Brain pericyte (primary cell): ENCODE data around the gene PTMA.

ENCODE experiments used
- DNase-seq: peaks from one replicate; pipeline ENCODE4 v3.0.0-alpha.2; 2012; ENCODE audit warnings: low read depth, low spot score

PTMA gene

GRCh38 chr2:231676243-231676642, 32.1 kb upstream of the PTMA start:
- no peak for DNase-seq

- DNase-seq: no peak
These were observed 30.7 kb upstream of the PTMA start for GRCh38 chr2:231677632-231678104.

GRCh38 chr2:231679908-231680284, 28.4 kb upstream of the PTMA start:
- DNase-seq: no peak

GRCh38 chr2:231680285-231680991, 27.9 kb upstream of the PTMA start:
- no peak for DNase-seq

- no peak for DNase-seq
These were observed 27.1 kb upstream of the PTMA start for GRCh38 chr2:231680992-231681852.

GRCh38 chr2:231682603-231683291, 25.6 kb upstream of the PTMA start:
- no peak for DNase-seq

GRCh38 chr2:231683292-231684235, 24.8 kb upstream of the PTMA start:
- no peak for DNase-seq

GRCh38 chr2:231684314-231685223, 23.8 kb upstream of the PTMA start:
- DNase-seq: no peak

- DNase-seq: no peak
These were observed 22.8 kb upstream of the PTMA start for GRCh38 chr2:231685349-231686191.

- no peak for DNase-seq
These were observed 21.9 kb upstream of the PTMA start for GRCh38 chr2:231686192-231687100.

GRCh38 chr2:231687133-231687852, 21.0 kb upstream of the PTMA start:
- DNase-seq: no peak

GRCh38 chr2:231687961-231688360, 20.4 kb upstream of the PTMA start:
- no peak for DNase-seq

- no peak for DNase-seq
These were observed 19.6 kb upstream of the PTMA start for GRCh38 chr2:231688719-231689118.

GRCh38 chr2:231689124-231689893, 19.0 kb upstream of the PTMA start:
- DNase-seq: no peak

GRCh38 chr2:231691251-231691772, 17.0 kb upstream of the PTMA start:
- DNase-seq: no peak

- no peak for DNase-seq
These were observed 15.5 kb upstream of the PTMA start for GRCh38 chr2:231692847-231693246.
